Measurements from ENCODE around the gene ZYX. TPM values are rescaled to one million over a fixed set of nuclear protein-coding genes. Genes with fewer than 3 reads are reported as not detected.

ZYX gene
- total and polyA plus RNA-seq, 2 donors (not counting 1 experiment from before 2014, with no cell fraction given), result 32.3 to 53.8 TPM

- Mint-ChIP-seq H3K9me3 (ENCODE audit: insufficient read depth) (no peaks in the 10 kb centered on the region), H3K27ac (no peak overlapping the region), H3K27me3 (peaks cover 30% of the 10 kb centered on the region), H3K4me1 (no peaks in the 10 kb centered on the region), H3K4me3 (no peak overlapping the region)
- no peak for TF ChIP-seq CTCF (IDR thresholded peaks at IDR 0.05)
- TF ChIP-seq EZH2 (IDR thresholded peaks at IDR 0.05; ENCODE audit: borderline replicate concordance, insufficient read depth, low read depth, low read length, poor library complexity, severe bottlenecking), result no peak
- no peak for ATAC-seq (ENCODE audit: low read depth)
- H3K27me3 ChIP-seq (replicated peaks in 1 of 4; ENCODE audit: control extremely low read depth in 1 of 4, control insufficient read depth in 3 of 4, insufficient read depth in 4 of 4, low read length in 3 of 4), result peaks cover 0 to 8% (median 4%) of the 10 kb centered on the region in 4 experiments
- no peak overlapping the region for H3K9ac ChIP-seq (ENCODE audit: low read length)
- H3K9me3 ChIP-seq (ENCODE audit: control extremely low read depth in 1 of 3, control insufficient read depth in 2 of 3, insufficient read depth in 1 of 3, low read length in 2 of 3), result no peaks in the 10 kb centered on the region
- H3K4me3 ChIP-seq (ENCODE audit: control extremely low read depth in 1 of 5, extremely low read depth in 1 of 5, insufficient read depth in 1 of 5, low read depth in 2 of 5, low read length in 4 of 5), result no peak overlapping the region
- H3K4me1 ChIP-seq (ENCODE audit: control insufficient read depth in 2 of 2, insufficient read depth in 2 of 2, low read length in 2 of 2), result no peaks in the 10 kb centered on the region
- no peaks in the 10 kb centered on the region for H3K36me3 ChIP-seq (replicated peaks in 1 of 2; ENCODE audit: control extremely low read depth in 1 of 2, control insufficient read depth in 1 of 2, extremely low read depth in 1 of 2, insufficient read depth in 2 of 2, low read length in 1 of 2)
- no peak overlapping the region for H2AFZ ChIP-seq (ENCODE audit: insufficient read depth, low read depth, low read length, poor library complexity, severe bottlenecking)
- no CpG with 5 or more reads among the region's 3 CpGs for WGBS (ENCODE audit: insufficient coverage)
- no peaks in the 10 kb centered on the region for H4K20me1 ChIP-seq (ENCODE audit: control insufficient read depth, insufficient read depth, low read length, poor library complexity, severe bottlenecking)
- intact Hi-C loops (cut with micrococcal nuclease), result no loop called here
- no peak for DNase-seq
- ChIA-PET CTCF (interaction anchor here (0.5 to 3.3 kb wide), 4 partner anchors 8 to 97 kb away, joined by 3 to 13 read pairs (median 8); no protein-coding TSS in a partner anchor), POLR2A (interaction anchor here (0.6 to 0.7 kb wide), 2 partner anchors 20 to 78 kb away, joined by 3 to 9 read pairs; no protein-coding TSS in a partner anchor)
- H3K4me2 ChIP-seq (replicated peaks; ENCODE audit: low read depth, low read length, poor library complexity, severe bottlenecking), result no peak overlapping the region
- H3K27ac ChIP-seq (ENCODE audit: low read length in 2 of 2), result no peak overlapping the region
- no peaks in the 10 kb centered on the region for H3K79me2 ChIP-seq (ENCODE audit: control insufficient read depth, insufficient read depth, low read length)
Measured at GRCh38 chr7:143337216-143337615, 43.9 kb upstream of the ZYX start.

GRCh38 chr7:143341842-143342241, 39.3 kb upstream of the ZYX start:
- WGBS (ENCODE audit: insufficient coverage), result 93% methylated on average over 7 of the region's 8 CpGs
- no peak for DNase-seq

More at GRCh38 chr7:143341842-143342241, 39.3 kb upstream of the ZYX start:
- ChIA-PET CTCF (interaction anchor here (2.2 kb wide), 1 partner anchor 32 kb away, joined by 5 read pairs; no protein-coding TSS in a partner anchor), POLR2A (no interaction called here)
- ATAC-seq (ENCODE audit: low read depth), result no peak
- peaks cover 7% of the 10 kb centered on the region for H3K4me1 Mint-ChIP-seq
- H2AFZ ChIP-seq (ENCODE audit: insufficient read depth, low read depth, low read length, poor library complexity, severe bottlenecking), result no peak overlapping the region
- H3K4me2 ChIP-seq (replicated peaks; ENCODE audit: low read depth, low read length, poor library complexity, severe bottlenecking), result no peak overlapping the region
- H3K79me2 ChIP-seq (ENCODE audit: control insufficient read depth, insufficient read depth, low read length), result no peaks in the 10 kb centered on the region
- H3K4me3 Mint-ChIP-seq, result no peak overlapping the region
- H3K27me3 ChIP-seq (replicated peaks in 1 of 4; ENCODE audit: control extremely low read depth in 1 of 4, control insufficient read depth in 3 of 4, insufficient read depth in 4 of 4, low read length in 3 of 4), result peaks cover 0 to 8% (median 6%) of the 10 kb centered on the region in 4 experiments
- H3K4me1 ChIP-seq (ENCODE audit: control insufficient read depth in 2 of 2, insufficient read depth in 2 of 2, low read length in 2 of 2), result peaks cover 7 to 9% of the 10 kb centered on the region in 2 donors
- H3K27me3 Mint-ChIP-seq, result peaks cover 38% of the 10 kb centered on the region
- H4K20me1 ChIP-seq (ENCODE audit: control insufficient read depth, insufficient read depth, low read length, poor library complexity, severe bottlenecking), result no peaks in the 10 kb centered on the region
- H3K4me3 ChIP-seq (ENCODE audit: control extremely low read depth in 1 of 5, extremely low read depth in 1 of 5, insufficient read depth in 1 of 5, low read depth in 2 of 5, low read length in 4 of 5), result no peak overlapping the region
- H3K9me3 ChIP-seq (ENCODE audit: control extremely low read depth in 1 of 3, control insufficient read depth in 2 of 3, insufficient read depth in 1 of 3, low read length in 2 of 3), result no peaks in the 10 kb centered on the region
- no peak overlapping the region for H3K9ac ChIP-seq (ENCODE audit: low read length)
- no peaks in the 10 kb centered on the region for H3K36me3 ChIP-seq (replicated peaks in 1 of 2; ENCODE audit: control extremely low read depth in 1 of 2, control insufficient read depth in 1 of 2, extremely low read depth in 1 of 2, insufficient read depth in 2 of 2, low read length in 1 of 2)
- no peak overlapping the region for H3K27ac ChIP-seq (ENCODE audit: low read length in 2 of 2)
- H3K9me3 Mint-ChIP-seq (ENCODE audit: insufficient read depth), result no peaks in the 10 kb centered on the region
- intact Hi-C loops (cut with micrococcal nuclease), result no loop called here
- H3K27ac Mint-ChIP-seq, result no peak overlapping the region
- TF ChIP-seq CTCF (IDR thresholded peaks at IDR 0.05), result no peak
- no peak for TF ChIP-seq EZH2 (IDR thresholded peaks at IDR 0.05; ENCODE audit: borderline replicate concordance, insufficient read depth, low read depth, low read length, poor library complexity, severe bottlenecking)
